CD4-positive, alpha-beta T cell treated with Interleukin-10 for 1 hour (primary cell): ENCODE data around the gene NEU3.
A peak's percentile ranks its signal among the peaks of the same experiment; 100 is the strongest.
"Not testable (repeated sequence)": the region's sequence is repeated elsewhere in the genome, so short reads cannot be mapped to it uniquely, and the experiment has no call there.

Experiments
- DNase-seq: peaks from one replicate; pipeline ENCODE4 v3.0.0-alpha.2; 2020

NEU3 gene

GRCh38 chr11:74988541-74989259, at the start of gene NEU3:
Gene NEU3 (plus strand): TSS chr11:74988933. CDS start chr11:74989061, 128 bp downstream.
- peak; percentile 85 for DNase-seq

- no peak for DNase-seq
These were observed 47.2 kb upstream of the NEU3 start for GRCh38 chr11:74941492-74941891.

- DNase-seq: no peak
These were observed 46.5 kb upstream of the NEU3 start for GRCh38 chr11:74942073-74942759.

GRCh38 chr11:74948546-74948897, 40.2 kb upstream of the NEU3 start:
- no peak for DNase-seq

- peak; percentile 98 for DNase-seq
These were observed 39.6 kb upstream of the NEU3 start, which contains the start of the genes SPCS2 and XRRA1 for GRCh38 chr11:74948898-74949752. Gene SPCS2 (plus strand): TSS chr11:74949266. CDS start chr11:74949286, 20 bp downstream. Gene XRRA1 (minus strand): TSS chr11:74949091. CDS start chr11:74940878, 8,213 bp downstream.

- DNase-seq: no peak
These were observed 39.0 kb upstream of the NEU3 start for GRCh38 chr11:74949753-74950137.

GRCh38 chr11:74950374-74950969, 38.3 kb upstream of the NEU3 start:
- no peak for DNase-seq

GRCh38 chr11:74951226-74951625, 37.5 kb upstream of the NEU3 start:
- no peak for DNase-seq

GRCh38 chr11:74952752-74953151, 36.0 kb upstream of the NEU3 start:
- no peak for DNase-seq

GRCh38 chr11:74953451-74953850, 35.3 kb upstream of the NEU3 start:
- DNase-seq: no peak

- DNase-seq: no peak
These were observed 34.5 kb upstream of the NEU3 start for GRCh38 chr11:74954199-74954598.

- DNase-seq: no peak
These were observed 32.2 kb upstream of the NEU3 start for GRCh38 chr11:74956397-74957015.

GRCh38 chr11:74957937-74958629, 30.6 kb upstream of the NEU3 start:
- DNase-seq: no peak

GRCh38 chr11:74960128-74960527, 28.6 kb upstream of the NEU3 start:
- DNase-seq: not testable (repeated sequence)

- DNase-seq: no peak
These were observed 22.1 kb upstream of the NEU3 start for GRCh38 chr11:74966651-74967050.

GRCh38 chr11:74970852-74971395, 17.8 kb upstream of the NEU3 start:
- no peak for DNase-seq

- no peak for DNase-seq
These were observed 17.3 kb upstream of the NEU3 start for GRCh38 chr11:74971424-74971823.

GRCh38 chr11:74978041-74978440, 10.7 kb upstream of the NEU3 start:
- no peak for DNase-seq

- DNase-seq: no peak
These were observed 8.1 kb upstream of the NEU3 start for GRCh38 chr11:74980634-74981033.

- DNase-seq: no peak
These were observed 6.8 kb upstream of the NEU3 start for GRCh38 chr11:74981888-74982287.

GRCh38 chr11:74984070-74984469, 4.7 kb upstream of the NEU3 start:
- no peak for DNase-seq

GRCh38 chr11:74984730-74985129, 4.0 kb upstream of the NEU3 start:
- DNase-seq: no peak
